Fibroblast of pulmonary artery (primary cell): ENCODE measurements around the gene MAP3K8.
"Not testable (repeated sequence)": the region's sequence is repeated elsewhere in the genome, so short reads cannot be mapped to it uniquely, and the experiment has no call there.

Experiments used
- DNase-seq: peaks from one replicate; pipeline ENCODE4 v3.0.0-alpha.2; 2010; ENCODE audit warnings: low read depth
- H3K4me3 ChIP-seq: replicated peaks from 2 replicates; pipeline ENCODE4 v1.5.1; 2011; ENCODE audit warnings: low read depth, mild to moderate bottlenecking, control low read depth, low read length, moderate library complexity
- CTCF ChIP-seq: IDR thresholded peaks from 2 replicates; pipeline ENCODE4 v1.5.1; 2011; ENCODE audit warnings: mild to moderate bottlenecking, control low read depth, low read length, inconsistent platforms; ENCODE audit errors: missing control alignments

MAP3K8 gene

GRCh38 chr10:30467651-30468338, 33.8 kb downstream of the MAP3K8 start:
- TF ChIP-seq CTCF: no peak
- no peak overlapping the region for H3K4me3 ChIP-seq
- no peak for DNase-seq

- no peak overlapping the region for H3K4me3 ChIP-seq
- no peak for DNase-seq
- TF ChIP-seq CTCF: no peak
These were observed 38.6 kb downstream of the MAP3K8 start for GRCh38 chr10:30472414-30473155.

GRCh38 chr10:30475515-30475914, 41.5 kb downstream of the MAP3K8 start:
- H3K4me3 ChIP-seq, DNase-seq: not testable (repeated sequence)

- H3K4me3 ChIP-seq: no peak overlapping the region
- no peak for TF ChIP-seq CTCF
- no peak for DNase-seq
These were observed 42.6 kb downstream of the MAP3K8 start for GRCh38 chr10:30476511-30477155.

- DNase-seq, H3K4me3 ChIP-seq: not testable (repeated sequence)
These were observed 45.5 kb downstream of the MAP3K8 start for GRCh38 chr10:30479513-30479912.

- no peak for DNase-seq
- TF ChIP-seq CTCF: no peak
- H3K4me3 ChIP-seq: no peak overlapping the region
These were observed 47.6 kb downstream of the MAP3K8 start for GRCh38 chr10:30481603-30482002.

- no peak overlapping the region for H3K4me3 ChIP-seq
- DNase-seq: no peak
- TF ChIP-seq CTCF: no peak
These were observed 54.3 kb downstream of the MAP3K8 start for GRCh38 chr10:30488316-30488715.
